Effector memory CD8-positive, alpha-beta T cell (primary cell): ENCODE data around the gene TPRG1L.
"Not testable (repeated sequence)": the region's sequence is repeated elsewhere in the genome, so short reads cannot be mapped to it uniquely, and the experiment has no call there.

Source experiments
- ATAC-seq: fragments of 150-1000 bp; cut with Tn5 transposase; replicated peaks from 2 replicates; pipeline ENCODE4 v1.10.0; 2021; ENCODE audit warnings: mild to moderate bottlenecking, moderate library complexity
- DNase-seq, 3 experiments: peaks; one replicate each; pipeline ENCODE4 v3.0.0; 2021
- H3K27ac Mint-ChIP-seq, 2 donors: one replicate each; pipeline ENCODE4 v1.8.0; 2022; ENCODE audit warnings: mild to moderate bottlenecking in 2 of 2, mixed read lengths in 2 of 2, moderate library complexity in 2 of 2
- H3K27me3 Mint-ChIP-seq, 2 donors: one replicate each; pipeline ENCODE4 v1.8.0; 2022; ENCODE audit warnings: mixed read lengths in 2 of 2
- H3K36me3 Mint-ChIP-seq: one replicate; pipeline ENCODE4 v1.8.0; 2022; ENCODE audit warnings: mild to moderate bottlenecking, moderate library complexity, mixed read lengths; ENCODE audit not compliant: insufficient read depth
- H3K4me1 Mint-ChIP-seq, 2 donors: one replicate each; pipeline ENCODE4 v1.8.0; 2022; ENCODE audit warnings: low read depth in 2 of 2, mixed read lengths in 2 of 2
- H3K4me3 Mint-ChIP-seq, 2 donors: one replicate each; pipeline ENCODE4 v1.8.0; 2022; ENCODE audit warnings: mild to moderate bottlenecking in 2 of 2, mixed read lengths in 2 of 2, moderate library complexity in 2 of 2
- H3K9me3 Mint-ChIP-seq, 2 donors: one replicate each; pipeline ENCODE4 v1.8.0; 2022; ENCODE audit warnings: mixed read lengths in 2 of 2
- total RNA-seq, 9 experiments: gene quantifications; one replicate each; lab custom pipeline; 2026; lab: John Stamatoyannopoulos, UW

Gene TPRG1L
- 23.3 to 72.1 (median 30.4) reads per million in 9 experiments for total RNA-seq

DNA sequence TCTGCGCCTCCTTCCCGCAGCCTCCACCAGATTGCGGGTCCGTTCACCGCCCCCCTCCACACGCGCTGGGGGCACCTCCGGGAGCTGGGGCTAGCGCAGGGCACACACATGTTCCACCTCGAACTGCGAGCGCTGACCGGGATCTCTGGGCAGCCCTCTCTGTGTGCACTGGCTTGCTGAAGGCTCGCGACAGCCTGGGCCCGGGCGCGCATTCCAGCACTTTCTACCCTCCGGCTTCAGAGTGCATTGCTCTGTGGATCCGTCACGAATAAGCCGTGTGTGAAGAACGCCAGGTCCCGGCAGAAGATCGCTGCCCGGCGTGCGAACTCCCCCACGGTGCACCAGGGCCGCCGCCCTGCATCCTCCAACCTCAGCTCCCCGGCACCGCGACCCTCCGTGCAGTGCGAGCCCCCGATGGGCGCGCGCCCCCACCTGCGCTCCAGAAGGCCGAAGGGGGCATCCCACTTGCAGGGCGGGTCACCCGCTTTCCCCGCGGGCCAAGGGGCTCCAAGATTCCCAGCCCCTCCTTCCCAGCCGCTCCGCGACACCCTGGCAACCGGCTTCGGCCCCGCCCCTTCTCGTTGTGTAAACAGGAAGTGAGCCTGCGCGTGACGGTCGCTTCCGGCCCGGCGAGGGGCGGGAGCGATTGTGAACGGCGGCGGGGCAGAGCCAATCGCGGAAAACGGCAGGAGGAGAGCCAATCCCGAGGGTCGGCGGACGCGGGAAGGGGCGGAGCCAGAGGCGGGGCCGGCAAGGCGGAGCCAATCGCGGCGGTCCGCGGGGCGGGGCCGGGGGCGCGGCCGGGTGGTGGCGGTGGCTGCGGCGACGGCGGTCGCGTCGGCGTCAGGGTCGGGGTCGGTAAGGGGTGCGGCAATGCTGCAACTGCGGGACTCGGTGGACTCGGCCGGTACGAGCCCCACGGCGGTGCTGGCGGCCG, at the start of gene TPRG1L:
Gene TPRG1L, plus strand, starts transcription at position 816 of the 937 bp plus-strand sequence. Its CDS starts 58 bp downstream, at position 874.
- Mint-ChIP-seq H3K27ac (peak within 1 kb of the TSS; percentile 96 to 97), H3K4me3 (peak within 1 kb of the TSS; percentile 98), H3K4me1 (peaks cover 29 to 49% of the 10 kb centered on the region in 2 donors), H3K9me3 (no peaks in the 10 kb centered on the region), H3K36me3 (peaks cover 36% of the 10 kb centered on the region), H3K27me3 (no peaks in the 10 kb centered on the region)
- ATAC-seq (peak; percentile 88), DNase-seq (peak; percentile 98 to 99 (median 98))

DNA sequence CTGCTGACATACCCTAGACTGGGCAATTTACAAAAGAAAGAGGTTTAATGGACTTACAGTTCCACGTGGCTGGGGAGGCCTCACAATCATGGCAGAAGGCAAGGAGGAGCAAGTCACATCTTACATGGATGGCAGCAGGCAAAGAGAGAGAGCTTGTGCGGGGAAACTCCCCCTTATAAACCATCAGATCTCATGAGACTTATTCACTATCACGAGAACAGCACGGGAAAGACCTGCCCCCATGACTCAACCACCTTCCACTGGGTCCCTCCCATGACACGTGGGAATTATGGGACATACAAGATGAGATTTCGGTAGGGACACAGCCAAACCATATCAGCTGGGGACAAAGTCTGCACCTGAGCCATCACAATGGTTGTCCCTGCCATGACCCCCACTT, 49.3 kb upstream of the TPRG1L start:
- H3K36me3 Mint-ChIP-seq, H3K4me1 Mint-ChIP-seq, H3K27ac Mint-ChIP-seq, H3K9me3 Mint-ChIP-seq, DNase-seq, ATAC-seq, H3K4me3 Mint-ChIP-seq, H3K27me3 Mint-ChIP-seq: not testable (repeated sequence)

DNA sequence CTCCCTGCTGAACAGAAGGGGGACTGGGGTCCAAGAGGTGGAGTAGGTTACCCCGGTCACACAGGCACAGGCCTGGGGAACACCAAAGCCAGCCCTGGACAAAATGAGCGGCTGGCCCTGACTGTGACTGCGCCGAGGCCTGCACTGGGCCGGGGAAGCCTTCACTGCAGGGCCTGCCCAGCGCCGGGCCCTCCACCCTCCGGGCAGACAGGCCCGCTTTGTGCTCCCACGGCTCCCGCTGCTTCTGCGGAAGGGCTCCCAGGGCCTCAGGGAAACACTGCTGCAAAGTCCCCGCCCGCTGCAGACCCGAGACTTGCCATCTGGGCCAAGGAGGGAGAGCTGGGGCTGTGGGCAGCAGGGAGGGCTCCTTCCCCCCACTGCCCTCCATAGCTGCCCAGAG, 48.8 kb upstream of the TPRG1L start:
- no peak overlapping the region for H3K27ac Mint-ChIP-seq
- no peak for ATAC-seq

DNA sequence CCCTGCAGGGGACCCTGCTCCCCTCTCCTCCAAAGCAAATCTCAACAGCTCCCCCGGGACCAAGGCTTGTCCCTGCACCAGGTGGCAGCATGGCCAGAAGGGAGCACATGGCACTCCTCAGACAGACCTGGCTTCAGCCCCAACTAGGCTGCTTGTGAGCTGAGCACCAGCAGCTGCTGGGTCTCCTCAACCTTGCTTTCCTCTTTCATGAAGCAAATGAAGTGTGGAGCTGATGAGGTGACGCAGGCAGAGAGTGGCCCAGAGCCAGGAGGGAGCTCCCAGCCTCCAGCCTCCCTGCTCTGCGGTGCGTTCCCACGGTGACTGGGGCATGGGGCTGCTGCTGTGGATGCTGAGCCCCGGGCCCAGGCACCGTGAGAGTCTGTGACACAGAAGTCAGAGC, 47.5 kb upstream of the TPRG1L start:
- Mint-ChIP-seq H3K27me3 (no peaks in the 10 kb centered on the region), H3K9me3 (no peaks in the 10 kb centered on the region), H3K36me3 (no peaks in the 10 kb centered on the region), H3K4me3 (no peak overlapping the region), H3K4me1 (no peaks in the 10 kb centered on the region), H3K27ac (no peak overlapping the region)
- ATAC-seq (no peak), DNase-seq (no peak)

More for the DNA sequence above, 48.8 kb upstream of the TPRG1L start:
- Mint-ChIP-seq H3K9me3 (no peaks in the 10 kb centered on the region), H3K4me3 (no peak overlapping the region), H3K4me1 (no peaks in the 10 kb centered on the region), H3K36me3 (no peaks in the 10 kb centered on the region), H3K27me3 (no peaks in the 10 kb centered on the region)
- DNase-seq, result no peak

DNA sequence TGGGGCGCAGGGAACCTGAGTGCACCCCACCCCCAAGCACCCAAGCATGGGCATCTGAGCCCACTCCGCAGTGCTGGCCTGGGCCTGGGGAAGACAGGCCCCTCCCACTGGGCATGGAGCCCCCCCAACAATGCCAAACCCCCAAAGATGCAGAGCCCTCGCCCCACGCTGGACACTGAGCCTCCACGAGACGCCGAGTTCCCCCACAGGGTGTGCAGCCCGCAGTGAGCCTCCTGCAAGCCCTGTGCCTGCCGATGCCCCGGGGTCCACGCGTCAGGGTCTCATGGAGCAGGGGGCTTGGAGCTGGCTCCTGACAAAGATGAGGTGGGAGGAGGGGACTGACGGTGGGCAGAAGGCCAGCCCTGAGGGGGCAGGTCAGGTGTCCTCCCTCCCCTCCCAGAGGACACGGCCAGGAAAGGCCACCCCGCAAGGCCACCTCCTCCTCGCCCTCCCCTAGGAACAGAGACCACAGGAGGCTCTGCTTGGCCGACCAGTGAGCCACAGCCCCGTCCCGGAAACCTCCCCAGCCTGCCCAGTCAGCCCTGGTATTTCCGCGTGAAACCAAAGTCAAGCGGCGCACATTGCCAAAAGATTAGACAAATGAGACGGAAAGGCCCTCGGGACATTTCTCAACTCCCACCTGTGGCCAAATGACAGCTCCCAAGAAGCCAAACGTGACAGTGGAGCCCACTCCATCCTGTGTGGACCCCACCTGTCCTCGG, 46.9 kb upstream of the TPRG1L start:
- Mint-ChIP-seq H3K4me1 (no peaks in the 10 kb centered on the region), H3K9me3 (no peaks in the 10 kb centered on the region), H3K4me3 (no peak overlapping the region), H3K27me3 (no peaks in the 10 kb centered on the region), H3K27ac (no peak overlapping the region), H3K36me3 (no peaks in the 10 kb centered on the region)
- no peak for ATAC-seq
- DNase-seq, result no peak

DNA sequence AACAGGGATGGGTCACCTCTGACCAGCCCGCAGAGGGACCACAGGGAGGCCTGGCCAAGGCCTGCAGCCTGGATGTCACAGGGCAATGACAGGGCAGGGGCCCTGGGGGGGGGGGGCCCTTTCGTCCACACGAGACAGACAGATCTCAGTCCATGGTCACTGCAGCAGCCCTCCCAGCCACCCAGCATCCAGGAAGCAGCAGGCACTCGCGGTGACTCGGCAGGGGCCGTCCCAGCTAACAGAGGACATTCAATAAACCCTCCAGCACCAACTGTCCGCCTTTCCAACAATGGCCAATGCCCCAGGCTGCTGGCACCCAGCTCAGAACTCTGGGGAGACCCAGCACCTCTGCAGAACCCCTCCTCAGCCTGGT, 46.4 kb upstream of the TPRG1L start:
- Mint-ChIP-seq H3K27ac (no peak overlapping the region), H3K9me3 (no peaks in the 10 kb centered on the region), H3K36me3 (no peaks in the 10 kb centered on the region), H3K4me3 (no peak overlapping the region), H3K27me3 (no peaks in the 10 kb centered on the region), H3K4me1 (no peaks in the 10 kb centered on the region)
- DNase-seq (no peak), ATAC-seq (no peak)

DNA sequence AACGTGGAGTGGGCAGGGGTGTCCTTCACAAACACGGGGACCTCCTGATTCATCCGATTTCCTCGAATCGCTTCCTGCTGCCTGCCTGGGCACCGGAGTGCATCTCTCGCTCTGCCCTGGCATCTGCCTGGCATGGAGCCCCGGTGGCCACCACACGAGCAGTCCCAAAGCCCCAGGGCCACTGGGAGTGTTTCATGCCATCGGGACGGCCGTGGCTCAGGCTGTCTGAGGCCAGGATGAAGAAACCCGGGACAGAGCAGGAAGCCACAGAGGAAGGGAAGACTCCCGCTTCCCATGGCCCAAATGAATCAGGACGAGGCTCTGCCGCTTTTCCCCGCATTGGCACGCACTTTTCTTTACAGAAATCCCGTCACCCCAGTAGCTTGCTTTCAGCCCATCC, 45.9 kb upstream of the TPRG1L start:
- Mint-ChIP-seq H3K4me3 (no peak overlapping the region), H3K27me3 (no peaks in the 10 kb centered on the region), H3K9me3 (no peaks in the 10 kb centered on the region), H3K36me3 (no peaks in the 10 kb centered on the region), H3K27ac (no peak overlapping the region), H3K4me1 (no peaks in the 10 kb centered on the region)
- ATAC-seq (no peak), DNase-seq (no peak)

DNA sequence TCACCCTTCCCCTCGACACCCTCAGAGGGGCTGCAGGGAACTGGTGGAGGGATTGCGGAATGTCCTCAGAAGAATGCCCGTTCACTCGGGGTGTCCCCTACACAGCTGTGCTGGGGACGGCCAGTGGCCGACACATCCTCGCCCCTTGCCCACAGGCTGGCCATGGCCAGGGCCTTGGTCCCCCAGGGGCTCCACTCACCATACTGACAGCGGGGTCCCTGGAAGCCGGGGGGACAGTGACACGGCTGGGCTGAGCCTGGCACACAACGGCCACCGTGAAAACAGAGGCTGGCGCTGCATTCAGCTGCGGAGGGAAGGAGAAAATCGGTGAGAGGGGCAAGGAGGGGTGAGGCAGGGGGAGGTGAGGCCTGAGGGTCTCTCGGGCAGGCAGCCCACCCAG, 45.2 kb upstream of the TPRG1L start:
- H3K4me1 Mint-ChIP-seq, result no peaks in the 10 kb centered on the region

DNA sequence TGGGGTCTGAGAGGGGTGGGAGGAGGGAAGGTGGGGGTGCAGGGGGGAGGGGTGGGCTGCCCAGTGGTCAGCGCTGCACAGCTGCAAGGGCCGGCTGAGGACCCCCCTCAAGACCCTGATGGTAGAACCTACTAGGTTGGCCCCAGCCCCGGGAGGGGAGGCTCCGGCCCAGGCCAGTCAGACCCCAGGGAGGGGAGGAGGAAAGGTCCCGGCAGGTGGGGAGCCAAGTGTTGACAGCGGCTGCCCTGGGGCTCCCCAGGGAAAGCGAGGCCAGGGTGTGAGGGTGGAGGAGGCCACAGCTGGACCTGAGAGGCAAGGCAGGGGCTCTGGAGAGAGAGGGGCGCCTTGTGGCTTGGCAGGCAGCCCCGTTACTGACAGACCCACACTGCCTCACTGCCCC, 44.6 kb upstream of the TPRG1L start:
- ATAC-seq, result no peak
- no peak overlapping the region for H3K27ac Mint-ChIP-seq
- no peaks in the 10 kb centered on the region for H3K4me1 Mint-ChIP-seq
- H3K27me3 Mint-ChIP-seq, result no peaks in the 10 kb centered on the region
- no peaks in the 10 kb centered on the region for H3K9me3 Mint-ChIP-seq
- no peak overlapping the region for H3K4me3 Mint-ChIP-seq
- H3K36me3 Mint-ChIP-seq, result no peaks in the 10 kb centered on the region
- no peak for DNase-seq

More for the DNA sequence above, 45.2 kb upstream of the TPRG1L start:
- no peaks in the 10 kb centered on the region for H3K9me3 Mint-ChIP-seq
- DNase-seq (no peak), ATAC-seq (no peak)
- no peaks in the 10 kb centered on the region for H3K36me3 Mint-ChIP-seq
- no peak overlapping the region for H3K27ac Mint-ChIP-seq
- no peak overlapping the region for H3K4me3 Mint-ChIP-seq
- H3K27me3 Mint-ChIP-seq, result no peaks in the 10 kb centered on the region

DNA sequence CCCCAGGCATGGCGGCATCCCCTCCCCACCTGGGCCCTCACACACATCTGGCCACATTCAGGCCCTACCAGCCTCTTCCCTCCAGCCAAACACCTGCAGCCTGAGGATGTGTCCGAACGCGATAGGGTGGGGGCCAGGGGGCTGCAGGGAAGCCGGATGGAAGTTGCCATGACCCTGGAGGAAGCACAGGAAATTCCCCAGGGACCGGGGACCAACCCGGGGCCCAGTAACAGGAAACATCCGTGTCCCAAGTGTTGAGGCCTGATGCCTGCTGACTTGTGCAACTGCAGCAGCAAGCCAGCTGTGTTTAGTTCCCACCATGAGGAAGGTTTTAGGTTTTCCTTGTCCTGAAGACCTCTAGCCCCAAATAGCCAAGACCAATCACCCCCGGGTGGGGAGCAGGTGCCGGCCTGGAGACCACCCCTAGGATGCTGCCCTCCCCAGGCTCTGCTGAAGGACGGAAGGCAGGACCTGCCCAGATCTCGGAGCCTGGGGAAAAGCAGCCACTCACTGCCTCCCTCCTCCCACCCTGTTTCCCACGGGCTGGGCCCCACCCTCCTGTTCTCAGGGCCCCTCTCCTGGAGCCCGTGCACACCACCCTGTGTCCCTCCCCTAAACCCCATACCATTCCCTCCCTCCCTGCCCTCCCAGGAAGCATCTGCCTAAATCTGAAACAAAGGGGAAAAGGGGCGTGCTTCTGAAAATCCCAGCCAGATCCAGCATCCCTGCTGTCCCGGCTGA, 43.3 kb upstream of the TPRG1L start:
- no peaks in the 10 kb centered on the region for H3K36me3 Mint-ChIP-seq
- no peaks in the 10 kb centered on the region for H3K9me3 Mint-ChIP-seq
- H3K4me3 Mint-ChIP-seq, result no peak overlapping the region
- DNase-seq (no peak), ATAC-seq (no peak)
- H3K27me3 Mint-ChIP-seq, result no peaks in the 10 kb centered on the region
- H3K27ac Mint-ChIP-seq, result no peak overlapping the region
- H3K4me1 Mint-ChIP-seq, result no peaks in the 10 kb centered on the region

DNA sequence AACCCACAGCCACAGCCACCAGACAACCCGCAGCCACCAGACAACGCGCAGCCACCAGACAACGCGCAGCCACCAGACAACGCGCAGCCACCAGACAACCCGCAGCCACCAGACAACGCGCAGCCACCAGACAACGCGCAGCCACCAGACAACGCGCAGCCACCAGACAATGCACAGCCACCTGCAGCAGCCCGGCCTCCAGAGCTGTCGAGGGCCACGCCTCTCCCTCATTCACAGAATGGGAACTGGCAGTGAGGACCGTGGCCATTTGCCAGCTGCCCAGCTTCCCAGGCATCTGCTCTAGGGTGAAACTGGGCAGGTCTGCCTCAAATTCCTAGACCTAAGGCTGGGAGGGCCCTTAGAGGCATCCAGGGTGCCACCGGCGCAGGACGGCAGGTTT, 41.1 kb upstream of the TPRG1L start:
- not testable (repeated sequence) for DNase-seq, ATAC-seq, H3K36me3 Mint-ChIP-seq, H3K27ac Mint-ChIP-seq, H3K27me3 Mint-ChIP-seq, H3K9me3 Mint-ChIP-seq, H3K4me3 Mint-ChIP-seq, H3K4me1 Mint-ChIP-seq

DNA sequence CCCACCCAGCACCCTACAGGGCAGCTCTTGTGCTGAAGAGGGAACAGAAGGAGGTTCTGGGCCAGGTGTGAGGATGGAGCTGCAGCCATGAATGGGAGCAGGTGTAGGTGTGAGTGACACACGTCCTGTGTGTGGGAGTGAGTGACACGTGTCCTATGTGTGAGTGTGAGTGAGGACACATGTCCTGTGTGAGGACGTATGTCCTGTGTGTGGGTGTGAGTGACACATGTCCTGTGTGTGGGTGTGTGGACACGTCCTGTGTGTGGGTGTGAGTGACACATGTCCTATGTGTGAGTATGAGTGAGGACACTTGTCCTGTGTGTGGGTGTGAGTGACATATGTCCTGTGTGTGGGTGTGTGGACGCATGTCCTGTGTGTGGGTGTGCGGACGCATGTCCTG, 39.9 kb upstream of the TPRG1L start:
- H3K4me1 Mint-ChIP-seq, result no peaks in the 10 kb centered on the region
- H3K27ac Mint-ChIP-seq, result no peak overlapping the region
- H3K27me3 Mint-ChIP-seq, result no peaks in the 10 kb centered on the region
- no peak for DNase-seq
- no peaks in the 10 kb centered on the region for H3K9me3 Mint-ChIP-seq
- H3K36me3 Mint-ChIP-seq, result no peaks in the 10 kb centered on the region
- ATAC-seq, result no peak
- no peak overlapping the region for H3K4me3 Mint-ChIP-seq

DNA sequence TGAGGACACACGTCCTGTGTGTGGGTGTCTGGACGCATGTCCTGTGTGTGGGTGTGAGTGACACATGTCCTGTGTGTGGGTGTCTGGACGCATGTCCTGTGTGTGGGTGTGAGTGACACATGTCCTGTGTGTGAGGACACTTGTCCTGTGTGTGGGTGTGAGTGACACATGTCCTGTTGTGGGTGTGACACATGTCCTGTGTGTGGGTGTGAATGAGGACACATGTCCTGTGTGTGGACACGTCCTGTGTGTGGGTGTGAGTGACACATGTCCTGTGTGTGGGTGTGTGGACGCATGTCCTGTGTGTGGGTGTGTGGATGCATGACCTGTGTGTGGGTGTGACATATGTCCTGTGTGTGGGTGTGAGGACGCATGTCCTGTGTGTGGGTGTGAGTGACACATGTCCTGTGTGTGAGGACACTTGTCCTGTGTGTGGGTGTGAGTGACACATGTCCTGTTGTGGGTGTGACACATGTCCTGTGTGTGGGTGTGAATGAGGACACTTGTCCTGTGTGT, 39.4 kb upstream of the TPRG1L start:
- H3K27me3 Mint-ChIP-seq, DNase-seq, H3K27ac Mint-ChIP-seq, ATAC-seq, H3K4me3 Mint-ChIP-seq, H3K4me1 Mint-ChIP-seq, H3K36me3 Mint-ChIP-seq, H3K9me3 Mint-ChIP-seq: not testable (repeated sequence)
